ENCODE data around the gene CREB1.

The CREB1 gene

GRCh38 chr2:207487650-207488311 is 42.0 kb upstream of the CREB1 start:
- TF ChIP-seq CTCF (IDR thresholded peaks at IDR 0.05) = no peak

GRCh38 chr2:207489251-207489650 is 40.5 kb upstream of the CREB1 start:
- TF ChIP-seq CTCF (IDR thresholded peaks at IDR 0.05) = no peak

- no peak for TF ChIP-seq CTCF (IDR thresholded peaks at IDR 0.05)
These were observed 39.3 kb upstream of the CREB1 start for GRCh38 chr2:207490441-207490840.

- no peak for TF ChIP-seq CTCF (IDR thresholded peaks at IDR 0.05)
These were observed 38.7 kb upstream of the CREB1 start for GRCh38 chr2:207491086-207491485.

- TF ChIP-seq CTCF (IDR thresholded peaks at IDR 0.05) = no peak
These were observed 37.8 kb upstream of the CREB1 start for GRCh38 chr2:207491956-207492355.

- no peak for TF ChIP-seq CTCF (IDR thresholded peaks at IDR 0.05)
These were observed 37.3 kb upstream of the CREB1 start for GRCh38 chr2:207492461-207492860.

- no peak for TF ChIP-seq CTCF (IDR thresholded peaks at IDR 0.05)
These were observed 35.6 kb upstream of the CREB1 start for GRCh38 chr2:207494137-207494536.

- TF ChIP-seq CTCF (IDR thresholded peaks at IDR 0.05) = no peak
These were observed 32.2 kb upstream of the CREB1 start for GRCh38 chr2:207497596-207497995.

All from LNCAP (cell line).